Thoracic aorta (tissue), 2 donors: Measurements from ENCODE around the gene RNF8. TPM values are rescaled to one million over a fixed set of nuclear protein-coding genes. Genes with fewer than 3 reads are reported as not detected.
"Not testable (repeated sequence)": the region's sequence is repeated elsewhere in the genome, so short reads cannot be mapped to it uniquely, and the experiment has no call there.

Experiments used
- ATAC-seq: fragments of 150-250 bp; one replicate; pipeline ENCODE4 v1.8.0; 2017; ENCODE audit warnings: low read depth; ENCODE audit not compliant: insufficient number of reproducible peaks, low FRiP score
- DNase-seq: peaks from one replicate; pipeline ENCODE4 v3.0.0-alpha.2; 2020; ENCODE audit warnings: low spot score
- H3K27ac ChIP-seq, 2 donors: fragments of 200-600 bp; sonication (generic); 1 replicate in 1 of 2; 2 replicates in 1 of 2; pipeline ENCODE4 v1.5.1; 2016; ENCODE audit warnings: mild to moderate bottlenecking in 2 of 2, moderate library complexity in 2 of 2
- H3K27me3 ChIP-seq: fragments of 200-600 bp; sonication (generic); replicated peaks from 2 replicates; pipeline ENCODE4 v1.6.0; 2016; ENCODE audit warnings: mild to moderate bottlenecking; ENCODE audit not compliant: insufficient read depth
- H3K36me3 ChIP-seq: fragments of 200-600 bp; sonication (generic); one replicate; pipeline ENCODE4 v1.5.1; 2016
- H3K4me1 ChIP-seq, 2 donors: fragments of 200-600 bp; sonication (generic); 1 replicate in 1 of 2; 2 replicates in 1 of 2; pipeline versions ENCODE4 v1.5.1 to v1.6.0; 2016; ENCODE audit warnings: low read depth in 2 of 2, mild to moderate bottlenecking in 1 of 2; ENCODE audit not compliant: control insufficient read depth in 1 of 2
- H3K4me3 ChIP-seq: fragments of 200-600 bp; sonication (generic); 2 replicates; pipeline ENCODE4 v1.5.1; 2016; ENCODE audit warnings: mild to moderate bottlenecking
- H3K9me3 ChIP-seq: fragments of 200-600 bp; sonication (generic); 2 replicates; pipeline ENCODE4 v1.5.1; 2016
- total RNA-seq, 2 donors: library from RNA; depleted of rRNA; stranded (reverse); fragments of >200 nt; gene quantifications; one replicate each; pipeline versions ENCODE4 v1.1.0 to v1.2.3, GENCODE V29; 2016
- TF ChIP-seq, protein P1 (sequence below): fragments of 200-600 bp; sonication (generic); IDR thresholded peaks from one replicate; pipeline ENCODE4 v1.5.1; 2019; ENCODE audit warnings: antibody characterized with exemption

Gene RNF8
- total RNA-seq, 2 donors from 2014 or later, result 10.0 to 16.6 TPM

DNA sequence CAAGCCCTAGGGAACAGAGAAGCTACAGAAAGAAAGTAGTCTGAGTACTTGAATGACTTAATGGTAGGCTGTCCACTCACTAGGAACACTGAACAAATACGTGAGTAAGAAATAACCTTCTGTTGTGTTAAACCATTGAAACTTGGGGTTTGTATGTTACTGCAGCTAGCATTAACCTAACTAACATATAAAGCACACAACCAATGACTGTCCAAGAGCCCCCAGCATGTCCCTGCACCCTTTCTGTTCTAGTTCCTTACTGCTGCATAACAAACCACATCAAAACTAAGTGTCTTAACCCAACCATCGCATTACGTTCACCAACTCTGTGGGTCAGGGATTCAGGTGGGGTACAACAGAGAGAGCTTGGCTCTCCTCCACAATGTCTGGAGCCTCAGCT lies 10.5 kb upstream of the RNF8 start:
- Histone ChIP-seq H3K27me3 (no peaks in the 10 kb centered on the region), H3K36me3 (no peaks in the 10 kb centered on the region), H3K4me3 (no peak overlapping the region), H3K4me1 (peaks cover 0 to 12% of the 10 kb centered on the region in 2 donors), H3K27ac (no peak overlapping the region), H3K9me3 (no peaks in the 10 kb centered on the region)
- TF ChIP-seq, protein P1, sequence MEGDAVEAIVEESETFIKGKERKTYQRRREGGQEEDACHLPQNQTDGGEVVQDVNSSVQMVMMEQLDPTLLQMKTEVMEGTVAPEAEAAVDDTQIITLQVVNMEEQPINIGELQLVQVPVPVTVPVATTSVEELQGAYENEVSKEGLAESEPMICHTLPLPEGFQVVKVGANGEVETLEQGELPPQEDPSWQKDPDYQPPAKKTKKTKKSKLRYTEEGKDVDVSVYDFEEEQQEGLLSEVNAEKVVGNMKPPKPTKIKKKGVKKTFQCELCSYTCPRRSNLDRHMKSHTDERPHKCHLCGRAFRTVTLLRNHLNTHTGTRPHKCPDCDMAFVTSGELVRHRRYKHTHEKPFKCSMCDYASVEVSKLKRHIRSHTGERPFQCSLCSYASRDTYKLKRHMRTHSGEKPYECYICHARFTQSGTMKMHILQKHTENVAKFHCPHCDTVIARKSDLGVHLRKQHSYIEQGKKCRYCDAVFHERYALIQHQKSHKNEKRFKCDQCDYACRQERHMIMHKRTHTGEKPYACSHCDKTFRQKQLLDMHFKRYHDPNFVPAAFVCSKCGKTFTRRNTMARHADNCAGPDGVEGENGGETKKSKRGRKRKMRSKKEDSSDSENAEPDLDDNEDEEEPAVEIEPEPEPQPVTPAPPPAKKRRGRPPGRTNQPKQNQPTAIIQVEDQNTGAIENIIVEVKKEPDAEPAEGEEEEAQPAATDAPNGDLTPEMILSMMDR, result no peak
- DNase-seq (no peak), ATAC-seq (no peak)

DNA sequence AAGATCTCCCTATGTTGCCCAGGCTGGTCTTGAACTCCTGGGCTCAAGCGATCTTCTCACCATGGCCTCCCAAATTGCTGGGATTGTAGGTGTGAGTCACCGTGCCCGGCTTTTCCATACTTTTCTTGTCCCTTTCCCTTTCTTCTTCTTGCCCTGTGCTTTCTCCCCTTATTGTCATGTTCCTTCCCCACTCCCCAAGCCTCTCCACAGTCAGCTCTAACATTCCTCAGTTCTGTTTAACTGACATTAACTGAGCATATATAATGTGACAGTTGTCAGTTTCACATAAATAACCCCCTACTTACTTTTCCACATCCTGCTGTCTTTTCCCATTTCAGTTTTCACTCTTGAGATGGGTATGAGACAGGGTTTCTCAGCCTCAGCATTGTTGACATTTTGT lies 9.5 kb upstream of the RNF8 start:
- H3K4me3 ChIP-seq, result no peak overlapping the region
- no peaks in the 10 kb centered on the region for H3K36me3 ChIP-seq
- TF ChIP-seq, protein P1, result no peak
- H3K4me1 ChIP-seq, result peaks cover 0 to 12% of the 10 kb centered on the region in 2 donors
- no peaks in the 10 kb centered on the region for H3K9me3 ChIP-seq
- DNase-seq (no peak), ATAC-seq (no peak)
- no peaks in the 10 kb centered on the region for H3K27me3 ChIP-seq
- H3K27ac ChIP-seq, result no peak overlapping the region

DNA sequence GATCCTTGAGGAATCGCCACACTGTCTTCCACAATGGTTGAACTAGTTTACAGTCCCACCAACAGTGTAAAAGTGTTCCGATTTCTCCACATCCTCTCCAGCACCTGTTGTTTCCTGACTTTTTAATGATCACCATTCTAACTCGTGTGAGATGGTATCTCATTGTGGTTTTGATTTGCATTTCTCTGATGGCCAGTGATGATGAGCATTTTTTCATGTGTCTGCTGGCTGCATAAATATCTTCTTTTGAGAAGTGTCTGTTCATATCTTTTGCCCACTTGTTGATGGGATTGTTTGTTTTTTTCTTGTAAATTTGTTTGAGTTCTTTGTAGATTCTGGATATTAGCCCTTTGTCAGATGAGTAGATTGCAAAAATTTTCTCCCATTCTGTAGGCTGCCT lies 8.0 kb upstream of the RNF8 start:
- H3K27me3 ChIP-seq, ATAC-seq, H3K4me1 ChIP-seq, H3K36me3 ChIP-seq, H3K9me3 ChIP-seq, H3K27ac ChIP-seq, DNase-seq, H3K4me3 ChIP-seq: not testable (repeated sequence)

DNA sequence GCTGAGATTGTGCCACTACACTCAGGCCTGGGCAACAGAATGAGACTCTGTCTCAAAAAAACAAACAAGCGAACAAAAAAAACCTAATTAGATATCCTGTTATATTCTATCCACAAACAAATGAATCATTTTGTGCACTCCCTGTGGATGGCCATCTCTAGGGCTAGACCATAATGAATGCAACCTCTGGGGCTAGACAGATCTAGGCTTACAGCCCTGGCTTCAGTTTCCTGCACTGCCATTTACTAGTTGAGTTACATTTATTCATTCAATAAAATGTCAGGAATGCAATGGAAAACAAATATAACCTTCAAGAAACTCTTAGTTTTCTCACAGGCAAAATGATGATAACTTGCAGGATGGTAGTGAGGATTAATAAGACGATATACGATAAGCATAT lies 6.6 kb upstream of the RNF8 start:
- no peak for ATAC-seq

DNA sequence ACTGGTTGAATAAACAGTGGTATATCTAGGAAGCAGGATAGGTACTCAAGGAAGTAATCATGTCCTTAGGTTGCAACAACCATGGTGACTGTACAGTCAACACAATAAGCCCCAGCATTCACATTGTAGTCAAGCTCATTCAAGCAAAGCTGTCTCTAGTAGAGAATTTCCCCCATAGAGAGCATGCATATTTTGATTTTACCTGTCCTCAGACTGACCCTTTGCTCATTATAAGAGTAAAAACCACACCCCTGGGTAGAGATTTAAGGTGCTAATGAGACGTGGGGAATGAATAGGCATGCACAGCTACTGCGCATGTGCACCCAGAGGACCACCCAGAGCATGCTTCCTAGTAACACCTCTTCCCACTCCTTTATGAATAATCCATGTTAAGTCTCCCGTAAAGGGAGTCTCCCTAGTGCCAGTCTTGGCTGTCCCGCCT lies 6.1 kb upstream of the RNF8 start:
- TF ChIP-seq, protein P1, result no peak
- ATAC-seq (no peak), DNase-seq (no peak)
- Histone ChIP-seq H3K4me1 (no peaks in the 10 kb centered on the region), H3K36me3 (no peaks in the 10 kb centered on the region), H3K27ac (no peak overlapping the region), H3K27me3 (no peaks in the 10 kb centered on the region), H3K4me3 (no peak overlapping the region), H3K9me3 (no peaks in the 10 kb centered on the region)

More for the DNA sequence above, 6.6 kb upstream of the RNF8 start:
- Histone ChIP-seq H3K27ac (no peak overlapping the region), H3K36me3 (no peaks in the 10 kb centered on the region), H3K4me3 (no peak overlapping the region), H3K9me3 (no peaks in the 10 kb centered on the region), H3K27me3 (no peaks in the 10 kb centered on the region), H3K4me1 (no peaks in the 10 kb centered on the region)
- TF ChIP-seq, protein P1, result no peak
- no peak for DNase-seq

DNA sequence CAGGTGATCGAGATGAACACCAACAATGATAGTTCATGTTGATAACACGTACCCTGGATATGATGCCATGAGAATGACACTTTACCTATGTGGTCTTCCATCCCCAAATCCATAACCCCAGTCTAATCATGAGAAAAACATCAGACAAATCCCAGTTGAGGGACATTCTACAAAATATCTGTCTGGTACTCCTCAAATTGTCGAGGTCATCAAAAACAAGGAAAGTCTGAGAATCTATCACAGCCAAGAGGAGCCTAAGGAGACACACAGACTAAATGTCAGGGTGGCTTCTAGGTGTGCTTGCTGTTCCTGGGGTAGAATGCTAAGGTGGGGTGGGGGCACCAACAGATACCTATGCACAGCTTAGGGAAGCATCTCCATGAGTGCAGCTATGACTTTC lies 2.8 kb upstream of the RNF8 start:
- no peak for DNase-seq
- TF ChIP-seq, protein P1, result no peak
- no peak for ATAC-seq

More for the DNA sequence above, 2.8 kb upstream of the RNF8 start:
- Histone ChIP-seq H3K27ac (no peak overlapping the region), H3K27me3 (no peaks in the 10 kb centered on the region), H3K9me3 (no peaks in the 10 kb centered on the region), H3K36me3 (no peaks in the 10 kb centered on the region), H3K4me3 (no peak overlapping the region), H3K4me1 (peaks cover 3 to 7% of the 10 kb centered on the region in 2 donors)
